Measurements from ENCODE around the gene LIPG. TPM values are rescaled to one million over a fixed set of nuclear protein-coding genes. Genes with fewer than 3 reads are reported as not detected.

LIPG gene
- total and polyA plus RNA-seq, 9 of the 15 experiments (the other 6 are each of a cell fraction or from before 2014, with no cell fraction given), result 0.76 to 1.8 (median 1.3) TPM

- WGBS (ENCODE audit: insufficient coverage, low coverage, missing lambda C conversion rate), result 3% methylated on average over 7 of the region's 8 CpGs
- Histone ChIP-seq H3K4me3 (no peak overlapping the region), H3K9ac (ENCODE audit: insufficient read depth in 1 of 2, low read depth in 2 of 2, low read length in 2 of 2) (no peak overlapping the region), H3K9me1 (ENCODE audit: control insufficient read depth, insufficient read depth, low read length) (no peaks in the 10 kb centered on the region), H3K4me1 (replicated peaks in 1 of 2; ENCODE audit: control insufficient read depth in 2 of 2, insufficient read depth in 2 of 2, low read length in 2 of 2) (no peaks in the 10 kb centered on the region), H3K27ac (ENCODE audit: extremely low read depth, low read depth, low read length) (no peak overlapping the region), H3K79me2 (ENCODE audit: control insufficient read depth, insufficient read depth, low read length) (no peaks in the 10 kb centered on the region), H4K20me1 (replicated peaks; ENCODE audit: control insufficient read depth, insufficient read depth, low read length) (no peaks in the 10 kb centered on the region), H3K27me3 (ENCODE audit: control insufficient read depth in 2 of 2, insufficient read depth in 2 of 2, low read length in 2 of 2) (peaks cover 4 to 34% of the 10 kb centered on the region in 2 experiments; a peak in 3 of 5 replicates), H3K4me2 (ENCODE audit: insufficient read depth, low read length) (no peak overlapping the region), H3K36me3 (ENCODE audit: control insufficient read depth, insufficient read depth, low read length) (no peaks in the 10 kb centered on the region), H2AFZ (ENCODE audit: low read depth, low read length) (no peak overlapping the region), H3K9me3 (replicated peaks; ENCODE audit: control insufficient read depth, insufficient read depth, low read depth, low read length) (no peaks in the 10 kb centered on the region)
- POLR2A ChIA-PET, result interaction anchor here (2.0 kb wide), 1 partner anchor 10 kb away, joined by 5 read pairs; no protein-coding TSS in a partner anchor
- FAIRE-seq (no peak), ATAC-seq (no peak), DNase-seq (ENCODE audit: extremely low read depth in 1 of 4, low spot score in 3 of 4) (no peak)
- in situ Hi-C loops (cut with MboI) (no loop called here), intact Hi-C loops (cut with micrococcal nuclease) (no loop called here)
- TF ChIP-seq ILF3 (IDR thresholded peaks at IDR 0.05; ENCODE audit: borderline replicate concordance) (no peak), C11orf30 (IDR thresholded peaks at IDR 0.05; ENCODE audit: low read depth) (no peak), COPS2 (conservative IDR thresholded peaks at IDR 0.05) (no peak), GMEB1 (CRISPR knock-in tag; IDR thresholded peaks at IDR 0.05) (no peak)
- CTCF ChIA-PET (ENCODE audit: low intra/inter-chr PET ratio), result no interaction called here
- BruUV-seq (replicated peaks), result no TSS peak
These were observed 85.8 kb downstream of the LIPG start for GRCh38 chr18:49647496-49648168.

Data from K562 (cell line).